Ovary (tissue), 3 donors: ENCODE measurements around the gene TMEM62.

Experiments
- EP300 ChIP-seq: sonication (generic); formaldehyde crosslinking; IDR thresholded peaks from one replicate; pipeline ENCODE4 v1.6.1; 2017; ENCODE audit warnings: antibody characterized with exemption
- TF ChIP-seq, protein P1 (sequence below), 3 donors: fragments of 450-650 bp in 2 of 3; fragments of 200-600 bp in 1 of 3; IDR thresholded peaks; one replicate each; pipeline versions ENCODE4 v1.5.1 to v1.8.0; 2016 to 2022; ENCODE audit warnings: antibody characterized with exemption in 3 of 3, mild to moderate bottlenecking in 1 of 3
- donor health status: DM: no; HTN: no; CAD: no.

DNA sequence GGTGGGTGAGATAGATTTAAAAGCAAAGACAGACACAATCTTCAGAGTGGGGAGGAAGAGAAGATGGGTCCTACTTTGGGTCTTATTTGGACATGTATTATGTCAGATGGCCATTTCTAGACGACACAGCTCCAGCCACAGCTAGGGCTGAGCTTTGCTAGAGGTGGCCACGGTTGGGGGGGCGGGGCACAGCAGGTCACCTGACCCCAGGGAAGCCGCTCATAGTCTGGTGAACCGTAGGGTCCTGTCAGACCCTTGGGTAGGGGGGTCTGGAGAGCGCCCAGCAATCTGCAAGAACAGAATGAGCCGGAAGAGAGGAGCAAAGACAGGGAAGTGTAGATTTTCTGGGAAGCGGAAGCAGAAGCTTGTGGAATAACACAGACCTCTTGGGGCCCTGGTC, 80.8 kb downstream of the TMEM62 start:
- TF ChIP-seq, protein P1, sequence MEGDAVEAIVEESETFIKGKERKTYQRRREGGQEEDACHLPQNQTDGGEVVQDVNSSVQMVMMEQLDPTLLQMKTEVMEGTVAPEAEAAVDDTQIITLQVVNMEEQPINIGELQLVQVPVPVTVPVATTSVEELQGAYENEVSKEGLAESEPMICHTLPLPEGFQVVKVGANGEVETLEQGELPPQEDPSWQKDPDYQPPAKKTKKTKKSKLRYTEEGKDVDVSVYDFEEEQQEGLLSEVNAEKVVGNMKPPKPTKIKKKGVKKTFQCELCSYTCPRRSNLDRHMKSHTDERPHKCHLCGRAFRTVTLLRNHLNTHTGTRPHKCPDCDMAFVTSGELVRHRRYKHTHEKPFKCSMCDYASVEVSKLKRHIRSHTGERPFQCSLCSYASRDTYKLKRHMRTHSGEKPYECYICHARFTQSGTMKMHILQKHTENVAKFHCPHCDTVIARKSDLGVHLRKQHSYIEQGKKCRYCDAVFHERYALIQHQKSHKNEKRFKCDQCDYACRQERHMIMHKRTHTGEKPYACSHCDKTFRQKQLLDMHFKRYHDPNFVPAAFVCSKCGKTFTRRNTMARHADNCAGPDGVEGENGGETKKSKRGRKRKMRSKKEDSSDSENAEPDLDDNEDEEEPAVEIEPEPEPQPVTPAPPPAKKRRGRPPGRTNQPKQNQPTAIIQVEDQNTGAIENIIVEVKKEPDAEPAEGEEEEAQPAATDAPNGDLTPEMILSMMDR (IDR thresholded peaks at IDR 0.05), result no peak
- TF ChIP-seq EP300, result no peak
